ENCODE results near the gene SYNPO2L.

SYNPO2L gene

DNA sequence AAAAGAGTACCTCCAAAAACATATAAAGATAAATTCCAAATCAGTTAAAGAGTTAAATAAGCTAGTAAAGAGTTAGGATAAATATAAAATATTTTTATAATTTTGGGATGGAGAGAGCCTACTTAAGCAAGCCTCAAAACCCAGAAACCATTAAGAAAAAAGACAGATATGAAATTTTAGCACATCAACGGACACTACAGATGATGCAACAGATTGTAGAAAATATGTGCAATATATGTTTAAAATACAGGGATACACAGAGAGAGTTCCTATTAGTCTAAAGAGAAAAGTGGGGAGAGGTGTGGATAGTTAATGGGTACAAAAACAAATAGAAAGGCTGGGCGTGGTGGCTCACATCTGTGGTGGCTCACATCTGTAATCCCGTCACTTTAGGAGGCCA lies 41.1 kb downstream of the SYNPO2L start:
- no peak for DNase-seq

DNA sequence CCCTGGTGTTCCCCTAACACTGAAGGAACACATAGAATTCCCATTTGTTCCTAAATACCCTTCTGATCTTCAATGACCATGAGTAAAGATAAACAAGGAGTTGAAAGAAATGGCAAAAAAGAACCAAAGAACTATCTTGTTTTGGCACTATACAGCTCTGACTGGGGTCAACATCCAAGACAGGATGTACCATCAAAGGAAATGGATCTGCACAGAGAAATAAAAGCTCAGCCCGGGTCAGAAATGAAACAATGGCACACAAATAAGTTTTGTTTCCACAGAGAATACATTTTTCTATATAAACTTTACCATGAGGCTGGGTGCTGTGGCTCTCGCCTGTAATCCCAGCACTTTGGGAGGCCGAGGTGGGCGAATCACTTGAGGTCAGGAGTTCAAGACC lies 46.7 kb downstream of the SYNPO2L start:
- DNase-seq, result no peak

DNA sequence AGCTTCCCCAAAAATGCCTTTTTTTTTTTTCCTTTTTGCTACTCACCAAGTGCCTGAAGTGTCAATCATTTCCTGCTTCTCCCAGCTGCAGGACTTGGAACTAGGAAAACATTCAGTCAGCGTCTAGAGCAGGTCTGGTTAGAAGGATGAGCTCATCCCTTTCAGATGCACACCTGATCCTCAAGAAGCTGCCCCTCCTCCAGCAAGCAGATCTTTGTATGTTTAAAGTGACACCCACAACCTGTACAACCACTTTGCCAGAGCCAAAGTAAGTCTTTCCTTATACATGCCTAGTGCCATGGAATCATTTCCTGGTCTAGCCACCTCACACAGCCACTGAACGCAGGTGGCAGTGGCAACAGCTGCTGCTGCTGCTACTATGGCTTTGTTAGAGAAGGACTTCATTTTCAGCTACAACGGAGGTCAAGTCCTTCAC lies 54.3 kb downstream of the SYNPO2L start:
- no peak for DNase-seq

DNA sequence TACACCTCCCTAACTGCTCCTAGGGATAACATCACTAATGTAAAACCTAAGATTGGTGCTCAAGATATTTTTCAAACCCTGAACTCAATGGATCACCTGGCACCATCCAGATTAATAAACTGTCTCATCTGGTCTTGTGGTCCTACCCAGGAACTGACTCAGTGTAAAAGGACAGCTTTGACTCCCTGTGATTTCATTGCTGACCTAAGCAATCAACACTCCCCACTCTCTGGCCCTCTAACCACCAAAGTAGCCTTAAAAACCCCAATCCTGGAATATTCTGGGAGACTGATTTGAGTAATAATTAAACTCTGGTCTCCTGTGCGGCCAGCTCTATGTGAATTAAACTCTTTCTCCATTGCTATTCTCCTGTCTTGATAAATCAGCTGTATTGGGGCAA lies 58.5 kb downstream of the SYNPO2L start:
- no peak for DNase-seq
